Measurements from ENCODE around the gene ROR2. TPM values are rescaled to one million over a fixed set of nuclear protein-coding genes. Genes with fewer than 3 reads are reported as not detected.

The ROR2 gene
- total and polyA plus RNA-seq, 2 donors: 4.5 to 7.1 TPM

GRCh38 chr9:91900797-91901177 lies 49.2 kb downstream of the ROR2 start:
- 78% methylated on average over 3 of the region's 3 CpGs for WGBS
- peaks cover 0 to 14% of the 10 kb centered on the region in 2 donors for H3K27me3 ChIP-seq (ENCODE audit: control insufficient read depth in 2 of 2, insufficient read depth in 1 of 2, low read length in 1 of 2)
- DNase-seq (ENCODE audit: low read depth in 6 of 9, low spot score in 9 of 9): no peak
- H3K4me1 ChIP-seq (ENCODE audit: control insufficient read depth in 2 of 2, insufficient read depth in 2 of 2, low read length in 2 of 2): peaks cover 0 to 38% of the 10 kb centered on the region in 2 donors
- no peak overlapping the region for H3K27ac ChIP-seq (ENCODE audit: low read depth in 1 of 2, low read length in 1 of 2)
- no peaks in the 10 kb centered on the region for H3K9me3 ChIP-seq (ENCODE audit: control insufficient read depth in 2 of 2, insufficient read depth in 1 of 2, low read length in 1 of 2)
- H3K4me3 ChIP-seq (ENCODE audit: low read length in 2 of 2): no peak overlapping the region
- no peaks in the 10 kb centered on the region for H3K36me3 ChIP-seq (ENCODE audit: control insufficient read depth in 2 of 2, insufficient read depth in 2 of 2, low read length in 1 of 2)

- Histone ChIP-seq H3K27me3 (ENCODE audit: control insufficient read depth in 2 of 2, insufficient read depth in 1 of 2, low read length in 1 of 2) (peaks cover 0 to 14% of the 10 kb centered on the region in 2 donors), H3K36me3 (ENCODE audit: control insufficient read depth in 2 of 2, insufficient read depth in 2 of 2, low read length in 1 of 2) (no peaks in the 10 kb centered on the region), H3K4me3 (ENCODE audit: low read length in 2 of 2) (no peak overlapping the region), H3K27ac (ENCODE audit: low read depth in 1 of 2, low read length in 1 of 2) (no peak overlapping the region), H3K9me3 (ENCODE audit: control insufficient read depth in 2 of 2, insufficient read depth in 1 of 2, low read length in 1 of 2) (no peaks in the 10 kb centered on the region), H3K4me1 (ENCODE audit: control insufficient read depth in 2 of 2, insufficient read depth in 2 of 2, low read length in 2 of 2) (peaks cover 0 to 38% of the 10 kb centered on the region in 2 donors)
- DNase-seq (ENCODE audit: low read depth in 6 of 9, low spot score in 9 of 9): no peak
- WGBS: 82% methylated on average over 32 of the region's 32 CpGs
These were observed 49.8 kb downstream of the ROR2 start for GRCh38 chr9:91900055-91900796.

GRCh38 chr9:91899594-91899993 lies 50.4 kb downstream of the ROR2 start:
- Histone ChIP-seq H3K4me1 (ENCODE audit: control insufficient read depth in 2 of 2, insufficient read depth in 2 of 2, low read length in 2 of 2) (peaks cover 0 to 38% of the 10 kb centered on the region in 2 donors), H3K4me3 (ENCODE audit: low read length in 2 of 2) (no peak overlapping the region), H3K9me3 (ENCODE audit: control insufficient read depth in 2 of 2, insufficient read depth in 1 of 2, low read length in 1 of 2) (no peaks in the 10 kb centered on the region), H3K27me3 (ENCODE audit: control insufficient read depth in 2 of 2, insufficient read depth in 1 of 2, low read length in 1 of 2) (peaks cover 0 to 14% of the 10 kb centered on the region in 2 donors), H3K27ac (ENCODE audit: low read depth in 1 of 2, low read length in 1 of 2) (no peak overlapping the region), H3K36me3 (ENCODE audit: control insufficient read depth in 2 of 2, insufficient read depth in 2 of 2, low read length in 1 of 2) (no peaks in the 10 kb centered on the region)
- 85% methylated on average over 9 of the region's 9 CpGs for WGBS
- no peak for DNase-seq (ENCODE audit: low read depth in 6 of 9, low spot score in 9 of 9)

GRCh38 chr9:91899219-91899563 lies 50.8 kb downstream of the ROR2 start:
- no peak overlapping the region for H3K27ac ChIP-seq (ENCODE audit: low read depth in 1 of 2, low read length in 1 of 2)

GRCh38 chr9:91898451-91899218 lies 51.4 kb downstream of the ROR2 start:
- WGBS: 73% methylated on average over 17 of the region's 17 CpGs
- no peak overlapping the region for H3K27ac ChIP-seq (ENCODE audit: low read depth in 1 of 2, low read length in 1 of 2)

More at GRCh38 chr9:91899219-91899563, 50.8 kb downstream of the ROR2 start:
- Histone ChIP-seq H3K9me3 (ENCODE audit: control insufficient read depth in 2 of 2, insufficient read depth in 1 of 2, low read length in 1 of 2) (no peaks in the 10 kb centered on the region), H3K36me3 (ENCODE audit: control insufficient read depth in 2 of 2, insufficient read depth in 2 of 2, low read length in 1 of 2) (no peaks in the 10 kb centered on the region), H3K4me1 (ENCODE audit: control insufficient read depth in 2 of 2, insufficient read depth in 2 of 2, low read length in 2 of 2) (peaks cover 0 to 35% of the 10 kb centered on the region in 2 donors), H3K4me3 (ENCODE audit: low read length in 2 of 2) (no peak overlapping the region), H3K27me3 (ENCODE audit: control insufficient read depth in 2 of 2, insufficient read depth in 1 of 2, low read length in 1 of 2) (peaks cover 0 to 12% of the 10 kb centered on the region in 2 donors)
- WGBS: 91% methylated on average over 2 of the region's 2 CpGs
- no peak for DNase-seq (ENCODE audit: low read depth in 6 of 9, low spot score in 9 of 9)

GRCh38 chr9:91897201-91897600 lies 52.8 kb downstream of the ROR2 start:
- Histone ChIP-seq H3K9me3 (ENCODE audit: control insufficient read depth in 2 of 2, insufficient read depth in 1 of 2, low read length in 1 of 2) (no peaks in the 10 kb centered on the region), H3K36me3 (ENCODE audit: control insufficient read depth in 2 of 2, insufficient read depth in 2 of 2, low read length in 1 of 2) (no peaks in the 10 kb centered on the region), H3K4me3 (ENCODE audit: low read length in 2 of 2) (no peak overlapping the region), H3K27ac (ENCODE audit: low read depth in 1 of 2, low read length in 1 of 2) (peak overlapping the region in 1 of 2 donors; percentile 43), H3K27me3 (ENCODE audit: control insufficient read depth in 2 of 2, insufficient read depth in 1 of 2, low read length in 1 of 2) (peaks cover 0 to 11% of the 10 kb centered on the region in 2 donors), H3K4me1 (ENCODE audit: control insufficient read depth in 2 of 2, insufficient read depth in 2 of 2, low read length in 2 of 2) (peaks cover 0 to 36% of the 10 kb centered on the region in 2 donors)
- 73% methylated on average over 1 of the region's 1 CpG for WGBS
- no peak for DNase-seq (ENCODE audit: low read depth in 6 of 9, low spot score in 9 of 9)

More at GRCh38 chr9:91898451-91899218, 51.4 kb downstream of the ROR2 start:
- Histone ChIP-seq H3K36me3 (ENCODE audit: control insufficient read depth in 2 of 2, insufficient read depth in 2 of 2, low read length in 1 of 2) (no peaks in the 10 kb centered on the region), H3K4me1 (ENCODE audit: control insufficient read depth in 2 of 2, insufficient read depth in 2 of 2, low read length in 2 of 2) (peaks cover 0 to 32% of the 10 kb centered on the region in 2 donors), H3K9me3 (ENCODE audit: control insufficient read depth in 2 of 2, insufficient read depth in 1 of 2, low read length in 1 of 2) (no peaks in the 10 kb centered on the region), H3K27me3 (ENCODE audit: control insufficient read depth in 2 of 2, insufficient read depth in 1 of 2, low read length in 1 of 2) (peaks cover 0 to 11% of the 10 kb centered on the region in 2 donors), H3K4me3 (ENCODE audit: low read length in 2 of 2) (no peak overlapping the region)
- DNase-seq (ENCODE audit: low read depth in 6 of 9, low spot score in 9 of 9): peak in 2 of 9 donors; percentile 12 to 24

- 43% methylated on average over 11 of the region's 11 CpGs for WGBS
- Histone ChIP-seq H3K9me3 (ENCODE audit: control insufficient read depth in 2 of 2, insufficient read depth in 1 of 2, low read length in 1 of 2) (no peaks in the 10 kb centered on the region), H3K27ac (ENCODE audit: low read depth in 1 of 2, low read length in 1 of 2) (peak overlapping the region in 1 of 2 donors; percentile 43), H3K36me3 (ENCODE audit: control insufficient read depth in 2 of 2, insufficient read depth in 2 of 2, low read length in 1 of 2) (no peaks in the 10 kb centered on the region), H3K4me1 (ENCODE audit: control insufficient read depth in 2 of 2, insufficient read depth in 2 of 2, low read length in 2 of 2) (peaks cover 0 to 33% of the 10 kb centered on the region in 2 donors), H3K4me3 (ENCODE audit: low read length in 2 of 2) (no peak overlapping the region), H3K27me3 (ENCODE audit: control insufficient read depth in 2 of 2, insufficient read depth in 1 of 2, low read length in 1 of 2) (peaks cover 0 to 11% of the 10 kb centered on the region in 2 donors)
- DNase-seq (ENCODE audit: low read depth in 6 of 9, low spot score in 9 of 9): peak in 1 of 9 donors; percentile 28
These were observed 53.4 kb downstream of the ROR2 start for GRCh38 chr9:91896513-91897121.

- H3K27ac ChIP-seq (ENCODE audit: low read depth in 1 of 2, low read length in 1 of 2): peak overlapping the region in 1 of 2 donors; percentile 6
- H3K9me3 ChIP-seq (ENCODE audit: control insufficient read depth in 2 of 2, insufficient read depth in 1 of 2, low read length in 1 of 2): no peaks in the 10 kb centered on the region
- peaks cover 0 to 11% of the 10 kb centered on the region in 2 donors for H3K27me3 ChIP-seq (ENCODE audit: control insufficient read depth in 2 of 2, insufficient read depth in 1 of 2, low read length in 1 of 2)
- H3K36me3 ChIP-seq (ENCODE audit: control insufficient read depth in 2 of 2, insufficient read depth in 2 of 2, low read length in 1 of 2): no peaks in the 10 kb centered on the region
- no peak overlapping the region for H3K4me3 ChIP-seq (ENCODE audit: low read length in 2 of 2)
- H3K4me1 ChIP-seq (ENCODE audit: control insufficient read depth in 2 of 2, insufficient read depth in 2 of 2, low read length in 2 of 2): peaks cover 0 to 36% of the 10 kb centered on the region in 2 donors
- no peak for DNase-seq (ENCODE audit: low read depth in 6 of 9, low spot score in 9 of 9)
- 93% methylated on average over 7 of the region's 7 CpGs for WGBS
These were observed 53.9 kb downstream of the ROR2 start for GRCh38 chr9:91896097-91896496.

- no peaks in the 10 kb centered on the region for H3K36me3 ChIP-seq (ENCODE audit: control insufficient read depth in 2 of 2, insufficient read depth in 2 of 2, low read length in 1 of 2)
- no peak for DNase-seq (ENCODE audit: low read depth in 6 of 9, low spot score in 9 of 9)
- H3K9me3 ChIP-seq (ENCODE audit: control insufficient read depth in 2 of 2, insufficient read depth in 1 of 2, low read length in 1 of 2): no peaks in the 10 kb centered on the region
- 59% methylated on average over 1 of the region's 1 CpG for WGBS
- no peak overlapping the region for H3K27ac ChIP-seq (ENCODE audit: low read depth in 1 of 2, low read length in 1 of 2)
- peaks cover 0 to 28% of the 10 kb centered on the region in 2 donors for H3K4me1 ChIP-seq (ENCODE audit: control insufficient read depth in 2 of 2, insufficient read depth in 2 of 2, low read length in 2 of 2)
- H3K4me3 ChIP-seq (ENCODE audit: low read length in 2 of 2): no peak overlapping the region
- H3K27me3 ChIP-seq (ENCODE audit: control insufficient read depth in 2 of 2, insufficient read depth in 1 of 2, low read length in 1 of 2): peaks cover 0 to 5% of the 10 kb centered on the region in 2 donors
These were observed 55.5 kb downstream of the ROR2 start for GRCh38 chr9:91894536-91894935.
